NCI-H2081 (cell line): Measurements from ENCODE around the gene BCOR.

Experiments
- DNase-seq, 2 experiments: peaks; one replicate each; lab custom pipeline; 2025; lab: John Stamatoyannopoulos, UW

Gene BCOR

GRCh38 chrX:40098264-40099054 is 701 bp upstream of the BCOR start:
- peak; percentile 43 to 76 for DNase-seq

DNA sequence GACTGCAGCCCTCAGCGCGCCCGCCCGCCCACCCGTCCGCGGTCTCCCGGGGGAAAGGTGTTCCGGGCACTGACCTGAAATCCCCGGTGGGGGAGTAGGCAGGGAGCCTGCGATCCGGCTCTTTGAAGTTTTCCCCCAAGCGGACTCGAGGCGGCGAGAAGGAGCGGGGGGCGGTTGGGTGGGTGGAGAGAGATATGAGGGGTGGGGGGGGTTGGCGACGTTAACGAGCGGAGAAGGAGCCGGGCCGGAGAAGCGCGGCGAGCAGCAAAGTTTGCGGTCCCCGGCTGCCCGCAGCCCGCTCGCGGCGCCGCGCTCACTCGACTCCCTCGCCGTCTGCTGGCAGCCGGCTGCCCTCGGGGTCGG is 636 bp downstream of the BCOR start:
- DNase-seq = no peak

GRCh38 chrX:40096395-40097091 is 1.2 kb downstream of the BCOR start:
- peak in 1 of 2 experiments; percentile 32 for DNase-seq

GRCh38 chrX:40095583-40096394 is 2.0 kb downstream of the BCOR start:
- no peak for DNase-seq

- DNase-seq = no peak
Observed at GRCh38 chrX:40094900-40095582, 2.7 kb downstream of the BCOR start.

- no peak for DNase-seq
Observed at GRCh38 chrX:40094041-40094899, 3.5 kb downstream of the BCOR start.

DNA sequence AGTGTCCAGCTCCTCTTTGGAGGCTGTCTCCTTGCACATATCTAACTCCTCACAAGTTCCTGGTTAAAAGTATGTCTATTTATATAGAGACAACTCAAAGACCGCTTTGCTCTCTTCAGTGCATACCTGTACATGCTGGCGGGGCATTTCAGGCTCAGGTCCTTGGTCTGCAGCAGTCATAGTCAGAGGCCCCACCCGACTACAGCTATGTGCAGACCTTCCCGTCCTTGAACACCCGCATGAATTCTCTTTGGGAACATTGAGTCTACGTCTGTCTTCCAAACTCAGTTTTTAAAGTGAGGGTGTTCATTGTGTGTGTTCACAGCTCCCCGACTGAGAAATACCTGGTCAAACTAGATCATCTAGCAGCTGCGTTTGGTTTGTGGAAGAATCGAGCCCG is 4.2 kb downstream of the BCOR start:
- no peak for DNase-seq

- no peak for DNase-seq
Observed at GRCh38 chrX:40092808-40093435, 4.8 kb downstream of the BCOR start.

GRCh38 chrX:40091691-40092421 is 5.9 kb downstream of the BCOR start:
- no peak for DNase-seq

- no peak for DNase-seq
Observed at GRCh38 chrX:40090961-40091360, 6.8 kb downstream of the BCOR start.

DNA sequence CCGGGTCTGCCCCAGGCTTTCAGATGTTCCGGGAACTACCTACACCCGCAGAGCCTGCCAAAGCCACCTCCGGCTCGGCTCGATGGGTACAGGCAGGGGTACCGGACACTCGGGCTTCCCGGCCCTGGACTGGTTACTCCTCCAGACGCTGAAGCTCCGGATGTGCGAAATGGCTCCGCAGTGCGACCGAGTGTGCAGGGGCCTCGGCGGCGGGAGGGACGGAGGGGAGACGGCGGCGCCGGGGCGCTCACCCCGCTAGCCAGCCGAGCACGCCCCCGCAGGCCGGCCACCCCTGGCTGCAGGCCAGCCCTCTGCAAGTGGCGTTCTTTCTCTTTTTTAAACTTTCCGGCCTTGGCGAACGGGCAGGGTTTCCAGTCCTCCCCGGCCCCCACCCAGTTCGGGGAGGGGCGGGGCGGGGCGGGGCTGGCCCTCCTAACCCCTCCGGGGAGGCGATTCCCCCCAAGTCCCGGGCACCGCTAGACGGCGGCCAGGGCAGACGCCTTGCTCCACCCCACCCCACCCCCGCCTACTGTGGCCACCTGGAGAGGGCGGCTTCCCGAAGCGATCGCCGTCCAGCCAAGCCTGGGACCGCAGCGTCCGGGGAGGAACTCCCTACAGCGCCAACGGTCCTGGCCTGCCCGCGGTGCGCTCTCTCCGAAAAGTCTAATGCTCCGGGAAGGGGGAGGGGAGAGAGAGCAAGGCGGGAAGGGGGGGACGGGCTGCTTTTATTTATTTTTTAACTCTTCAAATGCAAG is 7.5 kb downstream of the BCOR start:
- no peak for DNase-seq

- no peak for DNase-seq
Observed at GRCh38 chrX:40088803-40089540, 8.8 kb downstream of the BCOR start.

- no peak for DNase-seq
Observed at GRCh38 chrX:40088299-40088625, 9.5 kb downstream of the BCOR start.

DNA sequence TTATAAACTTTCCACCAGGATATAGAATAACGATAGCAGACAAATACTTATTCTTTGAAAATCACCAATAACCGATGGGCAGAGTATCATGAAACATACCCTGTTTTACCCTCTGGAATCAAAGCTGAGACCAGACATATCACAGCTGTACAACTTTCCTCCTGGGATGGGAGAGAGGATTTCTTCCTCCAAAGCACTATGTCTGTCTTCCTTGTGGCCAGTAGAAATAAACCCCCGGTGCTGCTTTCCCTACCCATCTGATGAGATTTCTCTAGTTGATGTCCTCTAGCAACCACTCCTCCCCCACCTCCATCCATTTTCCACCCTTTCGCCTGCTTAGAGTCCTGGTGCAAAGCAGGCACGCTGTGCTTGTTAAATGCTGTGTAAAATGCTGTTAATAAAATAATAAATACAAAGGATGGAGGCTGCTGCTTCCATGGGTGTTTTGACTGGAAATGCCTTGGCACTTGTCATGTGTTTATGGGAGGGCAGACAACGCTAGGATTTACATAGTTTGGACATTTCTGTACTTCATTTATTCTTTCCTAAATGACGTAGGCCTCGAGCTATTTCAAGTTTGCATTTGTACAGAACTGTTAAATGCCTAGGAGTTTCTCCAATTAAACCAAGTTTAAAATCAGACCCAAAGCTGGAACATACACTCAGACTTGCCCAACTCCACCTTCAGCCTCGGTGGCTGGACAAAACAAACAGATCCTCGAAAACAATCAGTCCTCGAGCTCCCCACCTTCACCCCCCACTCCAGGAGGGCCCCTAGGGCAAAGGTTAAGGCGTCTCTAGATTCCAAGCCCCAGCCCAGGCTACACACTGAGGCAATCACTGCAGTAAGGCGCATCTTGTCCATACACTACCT is 10.1 kb downstream of the BCOR start:
- no peak for DNase-seq

GRCh38 chrX:40086569-40087335 is 11.0 kb downstream of the BCOR start:
- no peak for DNase-seq

DNA sequence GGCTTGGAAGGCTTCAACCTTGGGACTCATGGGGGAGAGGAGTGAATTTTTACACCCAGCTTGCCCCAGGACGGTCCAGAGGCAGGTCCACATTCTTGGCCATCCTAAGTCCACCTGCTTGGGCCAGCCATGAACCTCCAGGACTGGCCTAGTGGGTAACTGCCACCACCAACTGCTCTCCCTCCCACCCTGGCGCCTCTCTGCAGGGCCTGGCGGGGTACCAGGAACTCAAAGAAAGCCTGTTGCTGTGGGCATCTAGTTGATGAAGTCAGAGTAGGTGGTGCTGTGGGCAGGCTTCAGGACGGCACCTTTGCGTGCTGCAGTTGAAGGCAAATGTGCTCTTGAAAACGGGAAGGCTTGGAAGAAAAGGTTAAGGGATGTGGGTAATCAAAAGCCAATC is 12.0 kb downstream of the BCOR start:
- no peak for DNase-seq

- no peak for DNase-seq
Observed at GRCh38 chrX:40085102-40085551, 12.6 kb downstream of the BCOR start.
